HG03378 (cell line): Measurements from ENCODE around the gene CNST.
A peak's percentile ranks its signal among the peaks of the same experiment; 100 is the strongest.
"Not testable (repeated sequence)": the region's sequence is repeated elsewhere in the genome, so short reads cannot be mapped to it uniquely, and the experiment has no call there.

Experiments
- ATAC-seq: cut with Tn5 transposase; IDR thresholded peaks from one replicate; pipeline ENCODE4 v1.9.1; 2021; ENCODE audit warnings: mild to moderate bottlenecking, moderate library complexity; ENCODE audit not compliant: unreplicated experiment

Gene CNST

DNA sequence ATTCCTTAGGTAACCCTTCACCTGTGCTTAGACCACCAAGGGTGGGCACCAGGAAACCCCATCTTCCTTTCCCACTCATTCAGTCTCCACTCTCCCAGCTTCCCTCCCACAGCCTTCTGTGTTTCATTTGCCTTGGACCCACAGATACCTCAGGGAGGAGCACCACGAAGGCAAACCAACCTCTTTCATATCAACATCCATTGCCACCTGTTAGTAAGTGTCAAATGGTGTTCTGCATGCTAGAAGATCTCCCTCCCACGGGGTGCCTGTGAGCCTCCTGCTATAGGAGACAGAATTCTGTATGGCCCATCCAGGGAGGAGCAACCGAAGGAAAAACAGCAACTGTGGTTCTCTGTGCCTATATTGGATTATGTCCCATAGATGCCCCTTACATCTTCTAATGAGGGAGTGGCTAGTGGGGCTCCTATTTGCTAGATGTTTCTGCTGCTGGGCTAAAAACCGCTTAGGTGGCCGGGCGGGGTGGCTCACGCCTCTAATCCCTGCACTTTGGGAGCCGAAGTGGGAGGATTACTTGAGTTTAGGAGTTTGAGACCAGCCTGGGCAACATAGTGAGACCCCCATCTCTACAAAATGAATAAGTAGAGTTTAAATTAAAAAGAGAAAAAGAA lies 132.3 kb downstream of the CNST start:
- ATAC-seq: no peak

DNA sequence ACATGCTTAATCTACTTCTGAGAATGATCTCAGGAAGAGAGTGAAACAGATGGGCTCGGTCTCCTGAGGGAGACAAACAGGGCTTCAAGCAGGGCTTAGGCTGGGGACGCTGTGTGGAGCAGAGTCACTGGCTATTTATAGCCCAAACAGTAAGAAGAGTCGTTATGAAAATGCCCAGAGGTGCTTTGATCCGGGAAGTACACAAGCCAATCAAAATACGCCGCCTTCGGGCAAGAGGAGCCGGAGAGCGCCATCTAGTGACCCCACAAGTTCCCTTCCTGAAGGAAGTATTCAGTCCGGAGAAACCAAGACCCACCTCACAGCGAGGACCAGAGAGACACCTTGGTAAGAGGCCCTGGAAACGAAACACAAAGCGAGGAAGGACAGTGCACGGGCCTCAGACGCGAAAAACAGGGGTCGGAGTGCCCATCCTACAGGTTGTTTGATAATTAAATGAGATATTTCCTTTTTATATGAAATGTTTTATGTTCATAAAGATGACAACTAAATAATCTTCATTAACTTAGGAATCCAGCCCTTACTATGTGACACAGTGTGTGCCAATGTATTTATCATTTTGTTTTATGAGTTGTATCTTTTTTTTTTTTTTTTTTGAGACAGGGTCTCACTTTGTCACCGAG lies 133.0 kb downstream of the CNST start:
- ATAC-seq: peak; percentile 94

DNA sequence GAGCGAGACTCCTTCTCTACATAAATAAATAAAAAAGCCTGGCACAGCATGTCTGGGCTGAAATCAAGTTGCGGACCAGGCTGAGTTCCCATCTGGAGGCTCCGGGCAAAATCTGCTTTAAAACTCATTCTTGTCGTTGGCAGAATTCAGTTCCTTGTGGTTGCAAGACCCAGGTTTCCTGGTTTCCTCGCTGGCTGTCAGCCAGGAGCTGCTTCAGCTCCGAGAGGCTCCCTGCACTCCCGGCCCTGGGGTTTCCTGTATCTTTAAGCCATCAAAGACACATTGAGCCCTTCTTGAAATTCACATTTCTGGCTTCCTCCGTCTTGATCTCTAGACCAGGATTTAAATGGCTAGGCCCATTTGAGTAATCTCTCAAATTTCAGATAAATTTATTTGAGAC lies 137.3 kb downstream of the CNST start:
- no peak for ATAC-seq

DNA sequence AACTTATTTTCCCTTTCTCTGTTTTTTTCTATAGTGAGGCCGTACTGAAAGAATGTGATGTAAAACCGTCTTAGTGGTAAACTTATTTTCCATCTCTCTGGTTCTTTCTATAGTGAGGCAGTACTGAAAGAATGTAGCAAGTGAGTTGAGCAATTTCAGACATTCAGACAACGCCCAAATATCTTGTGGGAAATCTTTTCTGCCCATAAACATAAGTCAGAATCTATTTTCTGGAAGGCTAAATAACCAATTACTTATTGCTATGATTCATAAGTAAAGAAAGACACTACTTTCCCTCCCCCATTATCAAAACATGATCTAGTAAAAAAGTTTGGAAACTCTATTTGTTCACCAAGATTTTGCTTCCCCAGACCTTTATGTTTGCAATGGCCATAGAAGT lies 139.1 kb downstream of the CNST start:
- ATAC-seq: no peak

DNA sequence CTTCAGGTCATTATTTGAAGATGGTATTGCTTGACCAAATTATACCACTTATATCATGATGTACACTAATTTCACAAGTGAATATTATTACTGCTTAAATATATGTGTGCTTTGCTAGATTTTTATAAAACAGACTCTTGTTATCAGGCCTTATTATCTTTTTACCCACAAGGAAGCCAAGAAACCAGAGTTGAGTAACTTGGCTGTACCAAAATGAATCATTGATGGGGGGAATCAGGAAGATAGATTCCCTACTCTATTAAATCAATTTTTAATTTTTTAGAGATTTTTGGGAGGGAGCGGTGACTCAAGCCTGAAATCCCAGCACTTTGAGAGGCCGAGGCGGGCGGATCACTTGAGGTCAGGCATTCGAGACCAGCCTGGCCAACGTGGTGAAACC lies 141.9 kb downstream of the CNST start:
- ATAC-seq: no peak

DNA sequence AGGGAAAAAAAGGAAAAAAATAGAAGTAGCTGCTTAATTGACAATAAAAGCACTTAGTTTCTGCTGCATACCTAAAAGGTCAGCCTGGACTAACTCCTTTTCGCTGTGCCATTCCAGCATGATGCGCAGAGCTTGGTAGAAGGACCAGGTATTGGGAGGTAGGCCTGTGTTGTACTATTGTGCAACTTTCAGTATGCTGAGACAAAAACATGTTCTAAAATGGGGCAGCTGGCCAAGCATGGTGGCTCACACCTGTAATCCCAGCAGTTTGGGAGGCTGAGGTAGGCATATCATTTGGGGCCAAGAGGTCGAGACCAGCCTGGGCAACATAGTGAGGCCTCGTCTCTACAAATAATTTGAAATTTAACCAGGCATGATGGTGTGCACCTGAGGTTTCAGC lies 142.9 kb downstream of the CNST start:
- no peak for ATAC-seq

DNA sequence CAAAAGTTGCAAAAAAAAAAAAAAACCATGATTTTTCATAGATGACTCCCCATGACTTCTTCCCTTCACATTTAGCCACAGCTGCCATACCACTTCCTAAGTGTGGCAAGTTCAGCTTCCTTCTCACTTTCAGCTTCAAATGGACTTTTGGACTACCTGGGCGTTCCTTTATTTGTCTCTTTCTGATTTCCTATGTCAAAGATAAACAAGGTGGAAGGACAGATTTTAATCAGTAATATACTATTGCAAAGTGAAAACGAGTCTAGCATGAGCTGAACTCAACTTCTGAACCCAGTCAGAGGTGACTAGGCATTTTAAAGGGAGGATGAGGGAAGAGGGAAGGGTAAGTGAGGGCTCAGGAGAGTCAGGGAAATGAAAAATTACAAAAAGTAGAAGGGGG lies 143.6 kb downstream of the CNST start:
- no peak for ATAC-seq

DNA sequence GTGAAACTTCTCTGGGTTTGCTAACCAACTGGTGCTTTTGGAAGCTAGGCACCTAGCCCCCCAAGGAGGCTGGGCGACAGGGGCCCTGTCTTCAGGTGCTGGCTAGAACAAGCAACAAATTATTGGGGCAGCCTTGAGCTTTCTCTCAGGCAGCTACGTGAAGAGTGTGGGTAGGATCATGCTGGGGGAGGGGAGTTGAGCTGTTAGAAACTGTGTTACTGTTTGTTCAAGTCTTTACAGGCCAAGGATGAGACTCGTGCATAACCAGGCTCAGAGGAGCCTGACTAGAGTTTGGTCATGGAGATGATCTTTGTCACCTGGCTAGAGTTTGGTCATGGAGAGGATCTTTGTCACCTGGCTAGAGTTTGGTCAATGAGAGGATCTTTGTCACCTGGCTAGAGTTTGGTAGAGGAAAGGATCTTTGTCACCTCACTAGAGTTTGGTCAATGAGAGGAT lies 145.3 kb downstream of the CNST start:
- ATAC-seq: no peak

DNA sequence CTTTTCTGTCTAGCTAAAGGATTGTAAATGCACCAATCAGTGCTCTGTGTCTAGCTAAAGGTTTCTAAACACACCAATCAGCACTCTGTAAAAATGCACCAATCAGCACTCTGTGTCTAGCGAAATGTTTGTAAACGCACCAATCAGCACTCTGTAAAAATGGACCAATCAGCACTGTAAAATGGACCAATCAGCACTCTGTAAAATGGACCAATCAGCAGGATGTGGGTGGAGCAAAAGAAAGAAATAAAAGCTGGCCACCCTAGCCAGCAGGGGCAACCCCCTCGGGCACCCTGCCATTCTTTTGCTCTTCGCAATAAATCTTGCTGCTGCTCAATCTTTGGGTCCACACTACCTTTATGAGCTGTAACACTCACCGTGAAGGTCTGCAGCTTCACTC lies 146.2 kb downstream of the CNST start:
- not testable (repeated sequence) for ATAC-seq
